HG02759 (cell line): ENCODE measurements around the gene TIPRL.

Experiments used
- ATAC-seq: cut with Tn5 transposase; IDR thresholded peaks from one replicate; pipeline ENCODE4 v1.9.1; 2021; ENCODE audit warnings: mild to moderate bottlenecking, moderate library complexity; ENCODE audit not compliant: unreplicated experiment

The TIPRL gene

DNA sequence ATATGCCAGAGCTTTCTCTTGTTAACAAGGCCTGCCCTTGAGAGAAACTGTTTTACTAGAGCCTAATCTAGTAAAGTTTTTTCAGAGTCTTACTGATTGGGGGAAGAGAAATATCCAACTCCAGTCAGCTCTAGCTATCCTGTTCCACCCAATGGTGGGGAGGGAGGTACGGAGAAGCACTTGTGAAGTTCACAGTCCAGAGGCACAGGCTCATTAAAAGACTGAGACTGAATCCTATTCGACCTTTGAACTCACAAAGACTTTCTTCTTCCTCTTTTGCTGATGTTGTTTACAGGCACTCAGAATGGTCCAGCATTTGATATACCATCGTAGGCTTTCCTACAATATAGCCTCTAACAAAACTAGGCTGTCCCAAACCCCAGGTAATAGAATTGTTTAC lies 31.6 kb downstream of the TIPRL start:
- ATAC-seq = no peak

DNA sequence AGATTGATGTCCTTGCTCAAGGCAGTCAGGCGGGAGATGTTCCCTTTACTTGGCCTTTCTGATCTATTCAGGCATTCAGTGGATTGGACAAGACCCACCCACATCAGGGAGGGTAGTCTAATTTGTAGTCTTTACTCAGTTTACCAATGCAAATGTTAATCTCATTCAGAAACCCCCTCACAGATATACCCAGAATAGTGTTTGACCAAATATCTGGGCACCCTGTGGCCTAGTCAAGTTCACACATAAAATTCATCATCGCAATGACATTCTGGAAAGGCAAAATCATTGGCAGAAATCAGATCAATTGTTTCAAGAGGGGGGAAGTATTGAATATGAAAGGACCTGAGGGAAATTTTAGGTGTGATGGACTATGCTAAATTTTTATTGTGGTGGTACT lies 34.6 kb downstream of the TIPRL start:
- no peak for ATAC-seq

DNA sequence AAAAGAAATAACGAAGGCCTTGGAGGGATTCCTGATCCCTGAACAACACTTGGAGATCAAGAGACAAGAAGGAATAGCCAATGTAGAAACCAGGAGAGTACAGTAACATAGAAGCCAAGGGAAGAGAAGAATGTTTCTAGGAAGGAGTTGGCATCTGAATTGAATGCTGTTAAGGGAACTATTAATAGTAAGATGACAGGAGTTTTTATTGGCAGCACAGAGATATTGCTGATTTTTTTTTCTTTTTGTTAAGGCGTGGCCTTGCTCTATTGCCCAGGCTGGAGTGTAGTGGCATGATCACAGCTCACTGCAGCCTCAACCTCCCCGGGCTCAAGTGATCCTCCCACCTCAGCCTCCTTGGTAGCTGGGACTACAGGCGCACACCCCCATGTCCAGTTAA lies 37.4 kb downstream of the TIPRL start:
- no peak for ATAC-seq

- no peak for ATAC-seq
Observed at GRCh38 chr1:168217664-168218063, 38.9 kb downstream of the TIPRL start.

DNA sequence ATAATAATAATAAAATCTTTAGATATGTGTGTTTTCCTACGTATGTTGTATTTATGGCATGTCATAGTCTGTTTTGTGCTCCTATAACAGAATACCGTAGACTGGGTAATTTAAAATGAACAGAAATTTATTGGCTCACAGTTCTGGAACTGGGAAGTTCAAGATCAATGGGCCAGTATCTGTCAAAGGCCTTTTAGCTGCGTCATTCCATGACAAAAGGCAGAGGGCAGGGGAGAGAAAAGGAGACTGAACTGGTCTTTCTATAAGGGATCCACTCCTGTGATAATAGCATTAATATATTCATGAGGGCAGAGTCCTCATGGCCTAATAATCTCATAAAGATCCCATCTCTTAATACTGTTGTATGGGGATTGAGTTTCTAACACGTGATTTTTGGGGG lies 39.9 kb downstream of the TIPRL start:
- no peak for ATAC-seq

GRCh38 chr1:168220470-168220871 lies 41.7 kb downstream of the TIPRL start:
- ATAC-seq = no peak

DNA sequence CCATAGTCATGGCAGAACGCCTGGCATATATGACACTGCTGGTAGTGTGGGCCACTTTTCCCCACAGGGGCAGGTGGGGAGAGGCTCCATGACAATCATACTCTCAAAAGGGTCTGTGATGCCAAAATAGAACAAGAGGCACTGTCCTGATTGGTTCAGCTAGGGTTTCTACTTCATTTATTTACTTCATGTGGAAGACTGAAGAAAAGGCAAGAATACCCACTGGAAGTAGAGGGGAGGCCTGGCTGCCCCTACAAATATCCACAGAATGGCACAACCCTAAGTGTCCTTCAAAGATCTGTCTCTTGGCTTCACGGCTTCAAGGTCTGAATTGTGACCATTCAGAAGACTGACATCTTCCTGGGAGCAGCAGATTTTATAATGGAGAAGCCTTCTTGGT lies 42.5 kb downstream of the TIPRL start:
- no peak for ATAC-seq

DNA sequence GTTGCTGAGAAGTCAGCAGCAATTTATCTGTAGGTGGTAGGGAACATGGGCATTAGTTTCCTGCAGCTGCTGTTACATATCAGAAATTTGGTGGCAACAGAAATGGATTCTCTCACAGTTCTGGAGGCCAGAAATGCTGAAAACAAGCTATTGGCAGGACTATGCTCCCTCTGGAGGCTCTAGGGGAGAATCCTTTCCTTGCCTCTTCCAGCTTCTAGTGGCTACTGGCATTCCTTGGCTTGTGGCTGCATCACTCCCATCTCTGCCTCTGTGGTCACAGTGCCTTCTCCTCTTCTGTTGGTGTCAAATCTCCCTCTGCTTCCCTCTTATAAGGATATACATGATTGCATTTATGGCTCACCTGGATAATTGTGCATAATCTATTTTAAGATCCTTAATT lies 44.5 kb downstream of the TIPRL start:
- no peak for ATAC-seq

- ATAC-seq = no peak
Observed at GRCh38 chr1:168223681-168224540, 45.1 kb downstream of the TIPRL start.

DNA sequence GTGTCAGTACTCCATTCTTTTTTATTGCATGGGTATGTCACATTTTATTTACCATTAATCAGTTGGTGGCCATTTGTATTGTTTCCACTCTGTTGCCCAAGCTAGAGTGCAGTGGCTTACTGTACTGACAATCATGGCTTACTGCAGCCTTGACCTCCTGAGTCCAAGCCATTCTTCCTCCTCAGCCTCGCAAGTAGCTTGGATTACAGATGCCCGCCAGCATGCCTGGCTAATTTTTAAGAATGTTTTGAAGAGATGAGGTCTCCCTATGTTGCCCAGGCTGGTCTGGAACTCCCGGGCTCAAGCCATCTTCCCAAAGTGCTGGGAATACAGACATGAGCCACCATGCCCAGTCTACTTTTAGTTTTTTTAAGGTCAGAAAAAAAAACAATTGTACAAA lies 46.2 kb downstream of the TIPRL start:
- no peak for ATAC-seq

DNA sequence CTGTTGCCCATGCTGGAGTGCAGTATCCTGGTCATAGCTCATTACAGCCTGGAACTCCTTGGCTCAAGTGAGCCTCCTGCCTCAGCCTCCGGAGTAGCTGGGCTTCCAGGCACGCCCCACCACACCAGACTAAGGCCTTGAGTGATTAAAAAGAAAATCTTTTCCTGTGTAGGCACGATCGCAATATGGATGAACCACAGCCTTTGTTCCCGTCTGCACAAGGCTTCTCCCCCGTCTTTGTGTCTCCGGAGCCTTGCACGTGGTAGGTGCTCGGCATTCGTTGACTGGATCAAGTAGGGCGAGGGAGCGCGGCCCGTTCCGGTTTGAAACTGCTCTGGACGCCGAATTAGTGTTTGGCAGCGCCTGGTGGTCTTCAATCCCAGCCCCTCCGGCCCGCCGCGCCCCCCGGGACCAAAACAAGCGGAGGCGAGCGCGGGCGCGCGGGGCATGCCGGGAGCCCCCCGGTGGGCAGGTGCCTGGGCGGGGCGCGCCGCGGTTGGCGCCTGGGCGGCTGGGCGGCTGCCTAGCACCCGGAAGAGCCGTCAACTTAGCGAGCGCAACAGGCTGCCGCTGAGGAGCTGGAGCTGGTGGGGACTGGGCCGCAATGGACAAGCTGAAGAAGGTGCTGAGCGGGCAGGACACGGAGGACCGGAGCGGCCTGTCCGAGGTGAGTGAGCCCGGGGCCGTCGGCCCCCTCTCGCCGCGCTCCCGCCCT lies 46.9 kb downstream of the TIPRL start, which contains the start of gene SFT2D2:
SFT2D2 (plus strand) TSS at position 529 of the 715 bp plus-strand sequence; CDS start at position 605, 76 bp downstream.
- ATAC-seq = peak; percentile 90

DNA sequence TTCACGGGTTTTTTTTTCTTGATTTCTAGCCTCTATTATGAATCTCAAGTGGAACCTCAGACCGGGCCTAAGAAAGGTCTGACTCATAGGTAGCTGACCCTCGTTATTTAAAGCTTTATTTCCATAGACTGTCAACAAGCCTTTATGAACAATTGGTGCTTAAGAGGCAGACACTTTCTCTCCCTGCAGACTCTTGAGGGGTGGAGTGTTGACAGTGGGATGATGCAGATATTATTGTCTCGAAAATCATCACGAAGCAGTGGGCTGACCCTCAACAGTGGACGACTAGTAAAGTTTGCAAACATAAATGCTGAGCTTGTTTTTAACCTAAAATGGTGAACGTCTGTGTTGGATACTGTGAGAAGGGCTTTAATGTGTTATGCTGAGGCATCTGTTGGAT lies 48.9 kb downstream of the TIPRL start:
- no peak for ATAC-seq

GRCh38 chr1:168229893-168230292 lies 51.1 kb downstream of the TIPRL start:
- ATAC-seq = no peak

- ATAC-seq = no peak
Observed at GRCh38 chr1:168230709-168231108, 51.9 kb downstream of the TIPRL start.

GRCh38 chr1:168234846-168235547 lies 56.2 kb downstream of the TIPRL start:
- peak; percentile 91 for ATAC-seq

DNA sequence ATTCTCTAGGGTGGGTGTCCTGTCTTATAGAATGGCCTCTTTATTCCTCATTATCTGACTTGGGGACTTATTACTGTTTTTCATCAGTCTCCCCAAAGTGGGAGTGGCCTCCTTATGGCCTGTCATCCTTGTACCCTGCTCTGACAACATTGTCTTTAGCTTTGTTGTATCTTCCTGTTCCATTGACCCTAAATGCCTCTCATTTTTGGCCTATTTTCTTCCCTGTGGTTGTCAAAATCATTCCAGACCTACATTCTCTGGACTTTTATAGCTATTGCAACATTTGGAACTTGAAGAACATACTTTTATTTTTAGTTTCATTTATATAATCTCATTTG lies 56.8 kb downstream of the TIPRL start:
- ATAC-seq = peak; percentile 23

GRCh38 chr1:168235937-168236336 lies 57.2 kb downstream of the TIPRL start:
- ATAC-seq = no peak

GRCh38 chr1:168236836-168237611 lies 58.3 kb downstream of the TIPRL start:
- no peak for ATAC-seq

DNA sequence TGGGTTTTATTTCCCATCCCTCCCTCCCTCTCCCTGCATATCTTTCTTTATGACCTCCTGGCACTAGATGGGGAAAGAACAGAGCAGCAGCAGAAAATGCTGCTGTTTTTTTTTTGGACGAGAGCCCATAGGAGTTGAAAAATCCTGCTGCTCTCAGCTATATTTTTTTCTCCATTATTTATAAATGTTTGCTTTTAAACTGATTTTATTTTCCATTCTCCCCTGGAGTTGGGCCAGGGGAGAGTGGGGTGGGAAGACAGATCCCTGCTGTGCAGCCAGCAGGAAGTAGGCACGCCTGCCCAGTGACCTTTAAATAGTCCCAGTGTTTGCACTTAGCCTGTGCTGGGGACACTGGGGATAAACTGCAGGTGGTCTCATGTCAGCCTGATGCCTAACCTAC lies 64.4 kb downstream of the TIPRL start:
- no peak for ATAC-seq

GRCh38 chr1:168243636-168244212 lies 65.0 kb downstream of the TIPRL start:
- ATAC-seq = no peak

DNA sequence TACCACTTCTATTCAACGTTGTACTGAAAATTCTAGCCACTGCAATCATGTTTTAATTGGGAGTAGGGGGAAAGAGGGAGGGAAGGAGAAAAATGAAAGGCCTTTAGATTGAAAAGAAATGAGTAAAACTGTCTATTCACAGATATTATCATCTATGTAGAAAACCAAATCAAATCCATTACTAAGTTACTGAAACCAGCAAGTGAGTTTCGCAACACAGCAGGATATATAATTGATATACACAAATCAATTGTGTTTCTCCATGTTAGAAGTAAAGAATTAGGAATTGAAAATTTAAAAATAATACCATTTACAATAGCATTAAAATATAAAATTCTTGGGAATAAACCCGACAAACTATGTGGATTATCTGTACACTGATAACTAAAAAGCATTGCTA lies 66.3 kb downstream of the TIPRL start:
- ATAC-seq = no peak
